ENCODE data around the gene EPHA4.

Gene EPHA4

DNA sequence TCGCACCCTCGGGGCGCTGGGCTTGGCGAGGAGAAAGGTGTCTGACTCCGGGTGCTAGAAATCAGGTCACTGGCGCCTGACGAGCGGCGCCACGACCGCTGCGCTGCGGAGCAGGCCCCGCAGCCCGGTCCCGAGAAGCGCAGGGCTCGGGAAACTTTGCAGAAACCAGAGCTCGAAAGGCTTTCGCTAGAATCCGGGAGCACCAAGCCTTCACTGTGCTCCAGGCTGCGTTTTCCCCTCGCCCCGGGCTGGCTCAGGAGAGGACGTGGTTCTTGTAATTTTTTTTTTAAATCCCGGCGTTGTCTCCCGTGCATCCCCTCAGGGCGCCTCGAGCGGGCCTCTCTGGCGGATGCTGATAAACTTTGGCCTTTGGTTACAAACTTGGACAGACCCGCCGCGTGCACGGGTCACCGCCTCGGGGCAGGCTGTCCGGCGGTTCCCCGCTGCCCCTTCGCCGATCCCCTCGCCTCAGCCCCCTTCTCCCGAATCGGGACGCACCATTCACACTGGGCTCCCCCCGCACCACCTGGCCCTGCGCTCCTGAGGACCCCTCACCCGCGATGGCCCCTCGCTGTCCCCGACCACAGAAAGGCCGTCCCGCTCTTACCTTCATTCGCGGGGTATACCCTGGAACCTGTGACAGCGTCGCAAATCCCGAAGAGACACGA, 419 bp downstream of the EPHA4 start:
- peak in 1 of 2 donors; percentile 12 for DNase-seq (ENCODE audit: low read depth in 1 of 2, low spot score in 1 of 2)

GRCh38 chr2:221571025-221571550, 1.0 kb downstream of the EPHA4 start:
- peak in 1 of 2 donors; percentile 14 for DNase-seq (ENCODE audit: low read depth in 1 of 2, low spot score in 1 of 2)

GRCh38 chr2:221570321-221570935, 1.7 kb downstream of the EPHA4 start:
- no peak for DNase-seq (ENCODE audit: low read depth in 1 of 2, low spot score in 1 of 2)

DNA sequence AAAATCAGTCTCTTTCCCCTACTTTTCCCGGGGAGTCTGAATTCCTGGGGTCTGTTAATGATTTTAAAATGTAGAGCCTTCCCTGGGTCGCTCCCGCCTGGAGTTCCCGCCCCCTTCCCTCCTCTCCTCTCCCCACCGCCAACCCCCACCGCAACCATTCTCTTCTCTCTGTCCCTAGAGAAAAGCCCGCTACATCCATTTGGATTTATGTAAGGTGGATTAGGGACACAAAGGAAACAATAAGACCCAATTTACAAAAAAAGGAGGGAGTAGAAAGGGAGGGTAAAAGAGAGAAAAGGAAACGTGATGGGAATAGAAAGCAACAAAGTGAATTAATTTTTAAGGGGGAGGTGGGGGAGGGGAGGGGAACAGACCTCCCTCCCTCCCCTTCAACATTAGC, 2.2 kb downstream of the EPHA4 start:
- DNase-seq (ENCODE audit: low read depth in 1 of 2, low spot score in 1 of 2): no peak

GRCh38 chr2:221569425-221569845, 2.7 kb downstream of the EPHA4 start:
- DNase-seq (ENCODE audit: low read depth in 1 of 2, low spot score in 1 of 2): no peak

GRCh38 chr2:221568299-221568698, 3.8 kb downstream of the EPHA4 start:
- no peak for DNase-seq (ENCODE audit: low read depth in 1 of 2, low spot score in 1 of 2)

- DNase-seq (ENCODE audit: low read depth in 1 of 2, low spot score in 1 of 2): no peak
These were observed 4.3 kb downstream of the EPHA4 start for GRCh38 chr2:221567809-221568208.

DNA sequence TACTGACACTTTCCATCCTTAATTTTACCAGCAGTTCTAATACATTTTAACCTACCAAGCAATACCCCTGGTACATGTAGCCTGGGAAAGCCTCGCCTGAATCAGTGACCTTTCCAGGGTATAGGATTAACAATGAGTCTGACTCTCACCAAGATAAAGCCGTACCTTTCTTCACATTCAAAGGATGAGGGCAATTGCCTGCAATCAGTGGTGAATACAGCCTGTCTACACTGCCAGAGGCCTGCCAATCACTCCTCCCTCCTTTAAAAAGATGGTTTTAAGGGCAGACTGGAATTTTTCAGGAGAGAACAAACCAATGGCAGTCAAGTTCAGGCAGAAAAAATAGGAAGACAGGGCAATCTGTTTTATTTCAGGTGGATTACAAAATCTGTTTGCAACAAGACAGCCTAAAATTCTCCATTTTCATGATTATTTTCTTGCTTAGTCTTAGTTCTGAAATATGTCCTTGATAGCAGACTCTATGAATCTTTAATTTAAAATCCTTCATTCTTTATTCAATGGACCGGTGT, 4.8 kb downstream of the EPHA4 start:
- no peak for DNase-seq (ENCODE audit: low read depth in 1 of 2, low spot score in 1 of 2)

- DNase-seq (ENCODE audit: low read depth in 1 of 2, low spot score in 1 of 2): no peak
These were observed 8.7 kb downstream of the EPHA4 start for GRCh38 chr2:221563270-221563985.

DNA sequence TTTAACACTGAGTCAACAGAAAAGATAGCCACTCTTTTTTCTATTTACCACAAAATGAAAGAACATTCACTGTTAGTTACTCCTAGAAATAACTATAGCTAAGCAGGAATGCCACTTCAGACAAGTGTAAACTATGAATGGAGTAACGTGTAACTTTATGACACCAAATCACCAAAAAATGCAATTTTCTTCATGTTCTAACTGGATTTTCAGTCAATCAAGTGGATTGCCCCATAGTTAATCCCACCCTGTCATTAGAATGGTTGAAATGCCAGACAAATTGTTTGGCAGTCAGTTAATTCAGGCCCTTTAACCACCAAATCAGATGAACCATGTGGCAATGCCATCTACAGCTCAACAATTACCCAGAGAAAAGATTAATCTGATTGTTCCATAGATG, 9.9 kb downstream of the EPHA4 start:
- no peak for DNase-seq (ENCODE audit: low read depth in 1 of 2, low spot score in 1 of 2)

DNA sequence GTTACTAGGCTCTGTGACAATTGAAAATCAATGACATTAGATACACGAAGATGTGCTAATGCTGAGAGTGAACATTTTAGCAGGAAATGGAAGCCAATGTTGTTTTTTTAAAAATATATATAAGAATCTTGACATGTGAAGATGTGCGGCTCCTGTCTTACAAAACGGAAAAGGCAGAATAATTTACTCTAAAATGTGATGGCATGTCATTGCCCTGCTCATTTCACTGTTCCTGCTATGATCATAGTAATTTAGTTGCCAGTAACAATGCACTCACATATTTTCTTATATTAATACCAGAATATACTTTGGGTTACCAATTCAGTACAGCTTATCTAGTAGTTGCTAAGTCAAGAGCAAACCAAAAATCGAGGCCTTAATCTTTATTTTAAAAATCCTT, 10.3 kb downstream of the EPHA4 start:
- no peak for DNase-seq (ENCODE audit: low read depth in 1 of 2, low spot score in 1 of 2)

GRCh38 chr2:221559991-221560390, 12.1 kb downstream of the EPHA4 start:
- DNase-seq (ENCODE audit: low read depth in 1 of 2, low spot score in 1 of 2): no peak

GRCh38 chr2:221558107-221558506, 14.0 kb downstream of the EPHA4 start:
- DNase-seq (ENCODE audit: low read depth in 1 of 2, low spot score in 1 of 2): no peak

- no peak for DNase-seq (ENCODE audit: low read depth in 1 of 2, low spot score in 1 of 2)
These were observed 16.6 kb downstream of the EPHA4 start for GRCh38 chr2:221555494-221555846.

DNA sequence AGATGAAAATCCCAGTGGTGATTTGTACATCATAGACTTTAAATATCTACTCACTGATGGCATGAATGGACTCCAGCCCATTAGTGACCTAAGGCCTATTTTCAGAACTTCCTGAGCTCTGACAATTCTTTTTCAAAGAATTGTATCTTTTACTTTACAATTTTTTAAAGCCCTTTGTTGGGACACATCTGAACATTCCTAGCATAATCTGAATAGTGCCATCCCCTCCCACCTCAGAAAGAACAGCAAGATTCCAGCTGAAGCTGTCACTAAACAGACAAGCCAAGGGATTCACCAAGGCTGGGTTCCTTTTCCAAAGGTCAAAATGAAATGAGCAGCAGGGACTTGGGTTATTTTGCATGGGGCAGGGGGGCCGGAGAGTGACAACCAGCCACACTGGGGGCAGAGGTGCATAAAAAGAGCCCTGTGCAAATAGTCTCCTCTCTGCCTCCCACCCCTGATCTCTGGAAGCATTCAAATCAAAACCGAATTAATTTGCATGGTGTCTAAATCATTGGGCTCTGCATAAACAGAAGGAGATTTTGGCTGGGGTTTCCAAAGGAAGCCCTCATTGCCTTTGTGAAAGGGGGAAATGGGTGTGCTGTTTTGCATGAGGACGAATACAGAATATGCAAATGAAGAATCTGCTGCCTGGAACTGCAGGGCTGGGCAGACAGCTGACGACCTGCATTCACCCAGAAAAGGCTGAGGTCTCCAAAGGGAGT, 17.2 kb downstream of the EPHA4 start:
- DNase-seq (ENCODE audit: low read depth in 1 of 2, low spot score in 1 of 2): no peak

DNA sequence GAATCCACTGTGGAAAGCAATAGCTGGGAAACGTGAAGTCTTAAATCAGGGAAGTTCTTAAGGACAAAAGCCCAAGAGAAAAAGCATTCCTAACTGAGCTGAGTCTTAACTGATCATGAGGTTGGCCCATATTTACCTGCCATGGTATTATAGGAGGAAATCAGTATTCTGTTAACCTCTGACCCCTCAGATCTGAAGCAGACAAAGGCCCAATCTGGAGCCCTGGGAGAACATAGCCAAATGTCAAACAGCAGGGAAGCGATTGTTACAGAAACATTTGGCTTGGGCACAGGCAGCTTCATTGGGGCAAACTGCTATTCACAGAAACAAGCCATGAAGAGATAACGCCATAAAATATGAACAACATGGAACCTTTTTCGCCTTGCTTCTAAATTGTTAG, 18.8 kb downstream of the EPHA4 start:
- no peak for DNase-seq (ENCODE audit: low read depth in 1 of 2, low spot score in 1 of 2)

- no peak for DNase-seq (ENCODE audit: low read depth in 1 of 2, low spot score in 1 of 2)
These were observed 19.8 kb downstream of the EPHA4 start for GRCh38 chr2:221552291-221552690.

- DNase-seq (ENCODE audit: low read depth in 1 of 2, low spot score in 1 of 2): no peak
These were observed 20.2 kb downstream of the EPHA4 start for GRCh38 chr2:221551864-221552263.

GRCh38 chr2:221549143-221549542, 23.0 kb downstream of the EPHA4 start:
- DNase-seq (ENCODE audit: low read depth in 1 of 2, low spot score in 1 of 2): no peak

DNA sequence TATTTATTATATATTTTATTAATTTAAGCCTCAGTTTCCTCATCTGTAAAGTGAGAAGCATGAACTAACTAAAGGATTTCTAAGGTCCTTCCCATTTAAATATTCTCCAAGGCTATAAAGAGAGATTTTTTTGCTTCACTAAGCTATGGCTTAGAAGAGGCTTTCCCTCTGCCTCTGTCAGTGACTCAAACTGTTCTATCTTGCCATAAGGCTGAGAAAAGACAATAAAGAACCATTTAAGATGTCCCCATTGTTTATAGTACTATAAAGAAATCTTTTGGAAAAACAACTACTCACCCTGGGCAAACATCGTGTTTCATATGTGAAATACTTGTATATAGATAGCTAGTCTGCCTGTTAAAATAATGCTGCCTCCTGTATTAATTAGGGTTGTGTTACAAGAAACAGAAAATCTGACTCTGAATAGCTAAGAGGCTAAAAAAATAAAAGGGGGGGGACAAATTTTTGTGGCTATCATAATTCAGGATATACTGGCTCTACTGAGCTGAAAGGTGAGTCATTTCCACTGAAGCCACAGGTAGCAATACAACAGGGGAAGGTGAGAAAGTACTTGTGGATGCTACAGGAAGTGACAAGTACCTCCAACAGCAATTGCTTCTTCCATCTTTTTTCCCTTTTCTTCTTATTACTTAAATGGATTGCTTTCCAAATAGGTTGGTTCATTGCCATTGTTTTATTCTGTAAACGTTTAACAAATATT, 25.4 kb downstream of the EPHA4 start:
- DNase-seq (ENCODE audit: low read depth in 1 of 2, low spot score in 1 of 2): no peak
